HG02943 (cell line): ENCODE measurements around the gene KRTAP9-2.
"Not testable (repeated sequence)": the region's sequence is repeated elsewhere in the genome, so short reads cannot be mapped to it uniquely, and the experiment has no call there.

Source experiments
- ATAC-seq: cut with Tn5 transposase; IDR thresholded peaks from one replicate; pipeline ENCODE4 v1.9.1; 2021; ENCODE audit warnings: mild to moderate bottlenecking, low read depth, moderate library complexity; ENCODE audit not compliant: unreplicated experiment

Gene KRTAP9-2

DNA sequence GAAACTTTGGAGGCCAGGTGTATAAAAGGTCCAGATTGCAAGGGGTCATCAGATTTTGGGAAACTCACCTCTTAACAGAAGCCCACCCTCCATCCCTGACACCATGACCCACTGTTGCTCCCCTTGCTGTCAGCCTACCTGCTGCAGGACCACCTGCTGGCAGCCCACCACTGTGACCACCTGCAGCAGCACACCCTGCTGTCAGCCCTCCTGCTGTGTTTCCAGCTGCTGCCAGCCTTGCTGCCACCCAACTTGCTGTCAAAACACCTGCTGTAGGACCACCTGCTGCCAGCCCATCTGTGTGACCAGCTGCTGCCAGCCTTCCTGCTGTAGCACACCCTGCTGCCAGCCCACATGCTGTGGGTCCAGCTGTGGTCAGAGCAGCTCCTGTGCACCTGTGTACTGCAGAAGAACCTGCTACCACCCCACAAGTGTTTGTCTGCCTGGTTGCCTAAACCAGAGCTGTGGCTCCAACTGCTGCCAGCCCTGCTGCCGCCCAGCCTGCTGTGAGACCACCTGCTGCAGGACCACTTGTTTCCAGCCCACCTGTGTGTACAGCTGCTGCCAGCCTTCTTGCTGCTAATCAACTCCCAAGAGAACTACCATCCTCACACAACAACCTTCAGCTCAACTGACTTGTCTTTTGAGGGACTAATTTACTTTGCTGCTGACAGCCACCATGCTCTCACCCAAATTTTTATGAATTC, 6.1 kb downstream of the KRTAP9-2 start, which contains the start of gene KRTAP9-3:
Gene KRTAP9-3, plus strand, starts transcription at position 51 of the 707 bp plus-strand sequence. Its CDS starts 53 bp downstream, at position 104.
- ATAC-seq: not testable (repeated sequence)

GRCh38 chr17:41237116-41237515, 10.7 kb downstream of the KRTAP9-2 start:
- ATAC-seq: not testable (repeated sequence)

- ATAC-seq: not testable (repeated sequence)
These were observed 11.5 kb downstream of the KRTAP9-2 start, which contains the start of gene KRTAP9-8 for GRCh38 chr17:41237949-41238437. Gene KRTAP9-8, plus strand, starts transcription at chr17:41237999. Its CDS starts 53 bp downstream, at chr17:41238052.

DNA sequence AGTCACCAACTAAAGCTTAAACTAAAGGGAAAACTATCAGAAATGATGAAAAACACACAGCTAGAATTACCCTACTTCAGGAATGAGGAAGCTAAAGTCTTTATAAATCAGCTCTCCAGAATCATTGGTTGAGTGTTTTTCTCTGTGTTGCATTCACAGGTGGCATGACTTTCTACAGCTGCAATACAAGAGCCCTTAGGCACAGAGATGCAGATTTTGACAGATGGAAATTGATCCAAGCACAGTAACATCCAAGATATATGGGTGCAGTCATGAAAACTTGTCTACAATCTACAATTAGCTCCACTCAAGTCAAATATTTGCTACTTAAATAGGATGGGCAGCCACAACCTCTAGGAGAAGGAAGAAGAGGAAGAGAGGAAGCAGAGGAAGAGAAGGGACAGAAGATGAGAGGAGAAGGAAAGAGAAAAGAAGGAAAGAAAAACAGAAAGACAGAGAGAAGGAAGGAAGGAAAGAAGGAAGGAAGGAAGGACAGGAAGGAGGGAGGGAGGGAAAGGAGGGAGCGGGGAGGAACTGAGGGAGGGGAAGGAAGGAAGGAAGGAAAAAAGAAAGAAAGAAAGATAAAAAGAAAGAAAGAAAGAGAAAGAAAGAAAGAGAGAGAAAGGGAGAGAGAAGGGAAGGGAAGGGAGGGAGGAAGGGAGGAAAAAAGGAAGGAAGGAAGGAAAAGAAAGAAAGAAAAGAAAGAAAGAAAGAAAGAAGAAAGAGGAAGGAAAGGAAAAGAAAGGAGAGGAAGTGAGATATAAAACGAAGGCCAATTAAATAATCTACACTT, 20.7 kb downstream of the KRTAP9-2 start:
- not testable (repeated sequence) for ATAC-seq

- not testable (repeated sequence) for ATAC-seq
These were observed 23.3 kb downstream of the KRTAP9-2 start, which contains the start of gene KRTAP9-4 for GRCh38 chr17:41249637-41250240. Gene KRTAP9-4, plus strand, starts transcription at chr17:41249687. Its CDS starts 34 bp downstream, at chr17:41249721.

GRCh38 chr17:41251261-41251660, 24.8 kb downstream of the KRTAP9-2 start:
- no peak for ATAC-seq

- no peak for ATAC-seq
These were observed 28.4 kb downstream of the KRTAP9-2 start for GRCh38 chr17:41254861-41255260.

- not testable (repeated sequence) for ATAC-seq
These were observed 29.2 kb downstream of the KRTAP9-2 start, which contains the start of gene KRTAP9-9 for GRCh38 chr17:41255381-41256290. Gene KRTAP9-9, plus strand, starts transcription at chr17:41255384.

GRCh38 chr17:41256291-41256685, 29.8 kb downstream of the KRTAP9-2 start:
- ATAC-seq: no peak

- no peak for ATAC-seq
These were observed 32.0 kb downstream of the KRTAP9-2 start for GRCh38 chr17:41258406-41258805.

DNA sequence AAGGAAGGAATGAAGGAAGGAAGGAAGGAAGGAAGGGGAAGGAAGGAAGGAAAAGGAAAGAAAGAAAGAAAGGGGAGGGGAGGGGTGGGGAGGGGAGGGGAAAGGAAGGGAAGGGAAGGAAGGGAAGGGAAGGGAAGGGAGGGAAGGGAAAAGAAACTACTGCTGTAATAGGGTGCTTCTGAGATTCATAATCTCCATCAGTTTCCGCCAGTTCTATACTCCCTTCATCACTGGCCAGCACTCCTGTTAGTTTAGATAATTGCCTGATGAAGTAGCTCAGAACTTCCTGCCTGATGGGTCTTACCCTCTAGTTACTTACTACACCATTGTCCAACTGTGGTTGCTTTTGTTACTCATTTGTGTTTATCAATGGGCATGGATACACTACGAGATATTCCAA, 36.8 kb downstream of the KRTAP9-2 start:
- ATAC-seq: no peak

- ATAC-seq: no peak
These were observed 38.2 kb downstream of the KRTAP9-2 start for GRCh38 chr17:41264599-41264998.

DNA sequence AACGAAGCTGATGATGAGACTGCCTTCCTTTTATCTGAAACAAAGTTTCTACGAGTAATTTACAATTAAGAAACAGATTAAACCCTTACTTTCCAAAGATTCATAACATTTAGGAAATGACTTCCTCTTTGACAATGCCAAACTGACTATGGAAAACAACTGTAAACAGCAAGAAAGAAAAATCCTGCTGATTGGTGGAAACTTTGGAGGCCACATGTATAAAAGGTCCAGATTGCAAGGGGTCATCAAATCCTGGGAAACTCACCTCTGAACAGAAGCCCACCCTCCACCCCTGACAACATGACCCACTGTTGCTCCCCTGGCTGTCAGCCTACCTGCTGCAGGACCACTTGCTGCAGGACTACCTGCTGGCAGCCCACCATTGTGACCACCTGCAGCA, 38.6 kb downstream of the KRTAP9-2 start, which contains the start of gene KRTAP9-6:
Gene KRTAP9-6, plus strand, starts transcription at position 301 of the 400 bp plus-strand sequence. Its CDS starts 0 bp downstream, at position 301.
- no peak for ATAC-seq

GRCh38 chr17:41267711-41268110, 41.3 kb downstream of the KRTAP9-2 start:
- no peak for ATAC-seq

GRCh38 chr17:41271323-41271722, 44.9 kb downstream of the KRTAP9-2 start:
- ATAC-seq: not testable (repeated sequence)

- no peak for ATAC-seq
These were observed 45.4 kb downstream of the KRTAP9-2 start for GRCh38 chr17:41271858-41272257.

- not testable (repeated sequence) for ATAC-seq
These were observed 49.3 kb downstream of the KRTAP9-2 start, which contains the start of gene KRTAP9-7 for GRCh38 chr17:41275648-41276190. Gene KRTAP9-7, plus strand, starts transcription at chr17:41275698. Its CDS starts 0 bp downstream, at chr17:41275698.
